Pancreas (tissue), 10 donors: ENCODE results near the gene COL13A1. TPM values are rescaled to one million over a fixed set of nuclear protein-coding genes. Genes with fewer than 3 reads are reported as not detected.

Experiments used
- ATAC-seq, 4 donors: fragments of 200-7000 bp; cut with Tn5 transposase; one replicate each; pipeline versions ENCODE4 v1.8.0 to v1.9.1; 2020; ENCODE audit warnings: mild to moderate bottlenecking in 4 of 4, moderate library complexity in 4 of 4
- DNase-seq, 6 donors: peaks; one replicate each; pipeline ENCODE4 v3.0.0-alpha.2; 2020
- FAIRE-seq: peaks from 2 replicates; lab custom pipeline; 2012; peaks lifted over from hg19 to GRCh38; lab: Jason Lieb, UNC
- H3K27ac ChIP-seq, 4 donors: fragments of 200-600 bp; sonication (generic); 1 replicate in 3 of 4; 2 replicates in 1 of 4; pipeline versions ENCODE4 v1.5.0 to v1.8.0; 2020
- H3K27me3 ChIP-seq, 4 donors: fragments of 200-600 bp; one replicate each; pipeline ENCODE4 v1.8.0; 2021
- H3K36me3 ChIP-seq, 3 donors: fragments of 200-600 bp; sonication (generic) in 1 of 3; one replicate each; pipeline versions ENCODE4 v1.5.0 to v1.8.0; 2020 to 2021
- H3K4me1 ChIP-seq, 3 donors: fragments of 200-600 bp; one replicate each; pipeline ENCODE4 v1.8.0; 2021
- H3K4me3 ChIP-seq, 4 donors: fragments of 200-600 bp; sonication (generic) in 2 of 4; one replicate each; pipeline versions ENCODE4 v1.5.0 to v1.8.0; 2020 to 2021
- H3K9me3 ChIP-seq, 4 donors: fragments of 200-600 bp; one replicate each; pipeline ENCODE4 v1.8.0; 2021
- CTCF ChIP-seq, 4 donors: fragments of 200-600 bp; sonication (generic) in 3 of 4; IDR thresholded peaks; one replicate each; pipeline versions ENCODE4 v1.5.0 to v1.8.0; 2021; ENCODE audit warnings: antibody characterized with exemption in 4 of 4
- WGBS, 2 donors: extraction: QIAGEN DNeasy Blood & Tissue Kit; methylation state at CpG; one replicate each; pipeline ENCODE4 v1.1.7; 2013; 5-methylcytosine and 5-hydroxymethylcytosine counted together
- intact Hi-C, 3 donors: fragments of 100-400 bp; cut with DNase I; formaldehyde crosslinking; loops; one replicate each; pipeline versions ENCODE4 v1.11.1 to v1.14.2; 2022
- polyA plus RNA-seq, 2 donors: library from polyadenylated mRNA; stranded (reverse); fragments of 200-250 nt; gene quantifications; one replicate each; pipeline ENCODE4 v1.2.3, GENCODE V29; 2013
- total RNA-seq, 6 donors: library from RNA; stranded (reverse); fragmentation: NEBNext Ultra II Directional in 4 of 6; extraction: Animal tissue kit (Norgen Biotek cat#: 25700) in 4 of 6; gene quantifications; one replicate each; pipeline versions ENCODE4 v1.2.1 to v1.2.4, GENCODE V29; 2021 to 2023
- donor health status: healthy with polysubstance abuse.
- donor health status: DM: no; HTN: no; CAD: no; lungs with moderate emphysema.
- donor health status: DM: no; HTN: no; CAD: no.
- donor health status: control.
- donor health status: control.
- donor health status: Bipolar disorder and iron deficiency.
- donor health status: DM: yes; HTN: yes; CAD: no.
- donor health status: DM: no; HTN: no; CAD: no.
- donor health status: DM: no; HTN: no; CAD: no.
- donor health status: DM: yes; HTN: yes; CAD: no.

The COL13A1 gene
- total and polyA plus RNA-seq, 8 donors, result 0.35 to 11.7 (median 0.92) TPM

GRCh38 chr10:69843923-69844322 lies 42.2 kb downstream of the COL13A1 start:
- Histone ChIP-seq H3K27ac (no peak overlapping the region), H3K4me1 (no peaks in the 10 kb centered on the region), H3K27me3 (no peaks in the 10 kb centered on the region), H3K9me3 (no peaks in the 10 kb centered on the region), H3K4me3 (no peak overlapping the region), H3K36me3 (no peaks in the 10 kb centered on the region)
- WGBS, 2 donors, result 77 to 88% methylated on average over 6 of the region's 6 CpGs
- no peak for DNase-seq
- no peak for TF ChIP-seq CTCF (IDR thresholded peaks at IDR 0.05)
- ATAC-seq, result no peak
- FAIRE-seq, result no peak
- intact Hi-C loops, result no loop called here

- 49 to 66% methylated on average over 2 of the region's 2 CpGs for WGBS, 2 donors
- no peak for TF ChIP-seq CTCF (IDR thresholded peaks at IDR 0.05)
- H3K4me1 ChIP-seq, result no peaks in the 10 kb centered on the region
- no peaks in the 10 kb centered on the region for H3K9me3 ChIP-seq
- ATAC-seq (no peak), DNase-seq (no peak), FAIRE-seq (no peak)
- no peak overlapping the region for H3K27ac ChIP-seq
- no peak overlapping the region for H3K4me3 ChIP-seq
- no peaks in the 10 kb centered on the region for H3K36me3 ChIP-seq
- H3K27me3 ChIP-seq, result no peaks in the 10 kb centered on the region
- intact Hi-C loops, result no loop called here
Measured at GRCh38 chr10:69844698-69845097, 43.0 kb downstream of the COL13A1 start.

- Histone ChIP-seq H3K9me3 (no peaks in the 10 kb centered on the region), H3K4me3 (no peak overlapping the region), H3K27ac (peak overlapping the region in 3 of 4 donors; percentile 28 to 76 (median 57)), H3K4me1 (no peaks in the 10 kb centered on the region), H3K36me3 (no peaks in the 10 kb centered on the region), H3K27me3 (no peaks in the 10 kb centered on the region)
- FAIRE-seq (no peak), DNase-seq (peak in 4 of 6 donors; percentile 50 to 74 (median 59)), ATAC-seq (peak; percentile 55 to 92 (median 84))
- 18 to 23% methylated on average over 6 of the region's 6 CpGs for WGBS, 2 donors
- intact Hi-C loops, result no loop called here
- TF ChIP-seq CTCF (IDR thresholded peaks at IDR 0.05), result no peak
Measured at GRCh38 chr10:69845574-69846292, 44.0 kb downstream of the COL13A1 start.

- FAIRE-seq (no peak), ATAC-seq (peak in 3 of 4 donors; percentile 31 to 53 (median 33)), DNase-seq (no peak)
- H3K4me3 ChIP-seq, result no peak overlapping the region
- H3K27ac ChIP-seq, result peak overlapping the region in 3 of 4 donors; percentile 28 to 76 (median 57)
- H3K9me3 ChIP-seq, result no peaks in the 10 kb centered on the region
- H3K27me3 ChIP-seq, result no peaks in the 10 kb centered on the region
- WGBS, 2 donors, result 28 to 34% methylated on average over 13 to 14 of the region's 14 CpGs
- H3K4me1 ChIP-seq, result no peaks in the 10 kb centered on the region
- TF ChIP-seq CTCF (IDR thresholded peaks at IDR 0.05), result no peak
- intact Hi-C loops, result no loop called here
- no peaks in the 10 kb centered on the region for H3K36me3 ChIP-seq
Measured at GRCh38 chr10:69846293-69846921, 44.7 kb downstream of the COL13A1 start.

GRCh38 chr10:69847458-69847857 lies 45.8 kb downstream of the COL13A1 start:
- Histone ChIP-seq H3K27ac (no peak overlapping the region), H3K27me3 (no peaks in the 10 kb centered on the region), H3K4me3 (no peak overlapping the region), H3K4me1 (no peaks in the 10 kb centered on the region), H3K36me3 (no peaks in the 10 kb centered on the region), H3K9me3 (no peaks in the 10 kb centered on the region)
- intact Hi-C loops, result no loop called here
- 71 to 82% methylated on average over 5 of the region's 5 CpGs for WGBS, 2 donors
- DNase-seq, result no peak
- FAIRE-seq, result no peak
- ATAC-seq, result no peak
- no peak for TF ChIP-seq CTCF (IDR thresholded peaks at IDR 0.05)
